ENCODE data around the gene GDI2.
"Not testable (repeated sequence)": the region's sequence is repeated elsewhere in the genome, so short reads cannot be mapped to it uniquely, and the experiment has no call there.

GDI2 gene
- long read RNA-seq, donor 1, transcript GDI2-203 (11 exons, 2,412 nt): major isoform, 75 of 96 reads
- long read RNA-seq, donor 1, partial matches to known transcripts: 21 of 96 reads
- long read RNA-seq, donor 1, other reads (novel, unspliced or antisense): 0 of 96 reads
- long read RNA-seq, donor 2, transcript GDI2-203 (11 exons, 2,412 nt): major isoform, 43 of 50 reads
- long read RNA-seq, donor 2, partial matches to known transcripts: 7 of 50 reads
- long read RNA-seq, donor 2, other reads (novel, unspliced or antisense): 0 of 50 reads
- long read RNA-seq, donor 3, transcript GDI2-203 (11 exons, 2,412 nt): major isoform, 32 of 48 reads
- long read RNA-seq, donor 3, partial matches to known transcripts: 16 of 48 reads
- long read RNA-seq, donor 3, other reads (novel, unspliced or antisense): 0 of 48 reads
- long read RNA-seq, donor 4, transcript GDI2-203 (11 exons, 2,412 nt): major isoform, 40 of 82 reads
- long read RNA-seq, donor 4, partial matches to known transcripts: 41 of 82 reads
- long read RNA-seq, donor 4, other reads (novel, unspliced or antisense): 0 of 82 reads
- long read RNA-seq, donor 5, transcript GDI2-203 (11 exons, 2,412 nt): major isoform, 72 of 78 reads
- long read RNA-seq, donor 5, partial matches to known transcripts: 5 of 78 reads
- long read RNA-seq, donor 5, other reads (novel, unspliced or antisense): 0 of 78 reads
- long read RNA-seq, donor 6, transcript GDI2-203 (11 exons, 2,412 nt): major isoform, 49 of 85 reads
- long read RNA-seq, donor 6, partial matches to known transcripts: 36 of 85 reads
- long read RNA-seq, donor 6, other reads (novel, unspliced or antisense): 0 of 85 reads
- long read RNA-seq, donor 7, transcript GDI2-203 (11 exons, 2,412 nt): major isoform, 87 of 126 reads
- long read RNA-seq, donor 7, partial matches to known transcripts: 37 of 126 reads
- long read RNA-seq, donor 7, other reads (novel, unspliced or antisense): 0 of 126 reads
- long read RNA-seq, donor 8, transcript GDI2-203 (11 exons, 2,412 nt): major isoform, 72 of 79 reads
- long read RNA-seq, donor 8, partial matches to known transcripts: 7 of 79 reads
- long read RNA-seq, donor 8, other reads (novel, unspliced or antisense): 0 of 79 reads

GRCh38 chr10:5813341-5814109 is at the start of gene GDI2:
TSS of gene GDI2 (minus strand) at chr10:5813434. CDS start at chr10:5813258, 176 bp downstream.
- peak; percentile 99 for DNase-seq

- DNase-seq: no peak
These were observed 49.2 kb upstream of the GDI2 start for GRCh38 chr10:5862360-5862961.

- no peak for DNase-seq
These were observed 46.8 kb upstream of the GDI2 start for GRCh38 chr10:5860066-5860465.

- DNase-seq: no peak
These were observed 45.6 kb upstream of the GDI2 start for GRCh38 chr10:5858811-5859210.

GRCh38 chr10:5856701-5857004 is 43.4 kb upstream of the GDI2 start:
- no peak for DNase-seq

- DNase-seq: no peak
These were observed 42.9 kb upstream of the GDI2 start for GRCh38 chr10:5855979-5856700.

- no peak for DNase-seq
These were observed 40.9 kb upstream of the GDI2 start for GRCh38 chr10:5854131-5854475.

- DNase-seq: not testable (repeated sequence)
These were observed 33.4 kb upstream of the GDI2 start for GRCh38 chr10:5846667-5847066.

GRCh38 chr10:5844345-5845055 is 31.3 kb upstream of the GDI2 start:
- DNase-seq: peak; percentile 31

- DNase-seq: no peak
These were observed 30.6 kb upstream of the GDI2 start for GRCh38 chr10:5843686-5844344.

GRCh38 chr10:5841965-5842364 is 28.7 kb upstream of the GDI2 start:
- no peak for DNase-seq

GRCh38 chr10:5840314-5841307 is 27.4 kb upstream of the GDI2 start:
- peak; percentile 70 for DNase-seq

GRCh38 chr10:5836181-5836580 is 22.9 kb upstream of the GDI2 start:
- DNase-seq: not testable (repeated sequence)

- no peak for DNase-seq
These were observed 22.3 kb upstream of the GDI2 start for GRCh38 chr10:5835446-5836095.

- DNase-seq: no peak
These were observed 20.6 kb upstream of the GDI2 start for GRCh38 chr10:5833814-5834213.

- no peak for DNase-seq
These were observed 19.7 kb upstream of the GDI2 start for GRCh38 chr10:5832946-5833345.

- no peak for DNase-seq
These were observed 18.2 kb upstream of the GDI2 start for GRCh38 chr10:5831446-5831782.
